HG03097 (cell line): ENCODE data around the gene ZNF33B.
"Not testable (repeated sequence)": the region's sequence is repeated elsewhere in the genome, so short reads cannot be mapped to it uniquely, and the experiment has no call there.

Experiments used
- ATAC-seq: cut with Tn5 transposase; IDR thresholded peaks from one replicate; pipeline ENCODE4 v1.9.1; 2021; ENCODE audit not compliant: unreplicated experiment, low FRiP score

The ZNF33B gene

DNA sequence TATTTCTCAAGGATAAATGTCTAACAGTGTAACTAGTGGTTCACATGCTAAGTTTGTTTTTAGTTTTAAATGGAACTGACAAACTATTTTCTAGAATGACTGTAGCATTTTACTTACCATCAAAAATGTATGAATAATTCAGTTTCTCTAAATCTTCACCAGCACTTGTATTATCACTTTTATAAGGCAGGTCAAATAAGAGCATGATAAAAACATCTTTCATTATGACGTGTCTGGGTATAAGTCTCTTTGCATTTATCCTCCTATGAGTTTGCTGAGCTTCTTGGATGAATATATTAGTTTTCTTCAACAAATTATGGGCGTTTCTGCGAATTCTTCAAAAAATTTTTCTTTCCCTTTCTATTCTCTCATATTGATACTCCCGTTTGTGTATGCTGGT lies 19.9 kb downstream of the ZNF33B start:
- ATAC-seq = no peak

- no peak for ATAC-seq
Observed at GRCh38 chr10:42615419-42615818, 23.0 kb downstream of the ZNF33B start.

- no peak for ATAC-seq
Observed at GRCh38 chr10:42609872-42610271, 28.5 kb downstream of the ZNF33B start.

GRCh38 chr10:42598249-42598873 lies 40.0 kb downstream of the ZNF33B start:
- ATAC-seq = no peak

DNA sequence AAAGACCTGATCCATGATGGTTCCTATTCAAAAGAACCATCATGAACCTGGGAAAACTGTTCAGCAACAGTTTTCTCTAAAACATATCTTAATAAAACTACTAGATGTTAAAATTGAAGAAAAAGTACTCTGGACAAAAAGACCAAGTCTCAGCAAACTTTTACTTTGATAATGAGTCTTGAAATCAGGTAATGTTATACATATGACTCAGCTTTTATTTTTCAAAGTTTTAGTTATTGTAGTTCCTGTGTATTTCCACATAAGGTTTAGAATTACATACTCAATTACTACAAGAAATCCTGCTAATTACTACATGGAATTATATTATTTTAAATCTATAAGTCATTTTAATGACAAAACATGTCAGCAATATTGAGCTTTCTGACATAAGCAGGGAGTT lies 42.2 kb downstream of the ZNF33B start:
- ATAC-seq = no peak

DNA sequence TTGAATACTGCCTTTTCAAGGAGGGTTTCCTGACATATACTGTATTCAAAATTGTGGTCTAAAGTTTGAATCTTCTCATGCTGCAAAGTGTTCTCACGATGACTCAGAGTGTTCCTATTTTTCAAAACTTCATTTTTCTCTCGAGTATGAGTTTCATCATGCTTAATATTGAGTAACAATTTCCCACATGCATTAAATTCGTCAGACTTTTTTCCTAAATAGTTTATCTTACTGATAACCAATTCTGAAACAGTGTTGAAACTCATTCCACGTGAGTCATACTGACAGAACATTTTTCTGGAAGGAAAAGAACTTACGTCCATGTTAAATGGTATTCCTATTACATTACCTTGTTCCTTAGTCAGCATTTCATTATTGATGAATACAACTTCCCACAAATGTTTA lies 44.1 kb downstream of the ZNF33B start:
- no peak for ATAC-seq

GRCh38 chr10:42593284-42593683 lies 45.1 kb downstream of the ZNF33B start:
- no peak for ATAC-seq

DNA sequence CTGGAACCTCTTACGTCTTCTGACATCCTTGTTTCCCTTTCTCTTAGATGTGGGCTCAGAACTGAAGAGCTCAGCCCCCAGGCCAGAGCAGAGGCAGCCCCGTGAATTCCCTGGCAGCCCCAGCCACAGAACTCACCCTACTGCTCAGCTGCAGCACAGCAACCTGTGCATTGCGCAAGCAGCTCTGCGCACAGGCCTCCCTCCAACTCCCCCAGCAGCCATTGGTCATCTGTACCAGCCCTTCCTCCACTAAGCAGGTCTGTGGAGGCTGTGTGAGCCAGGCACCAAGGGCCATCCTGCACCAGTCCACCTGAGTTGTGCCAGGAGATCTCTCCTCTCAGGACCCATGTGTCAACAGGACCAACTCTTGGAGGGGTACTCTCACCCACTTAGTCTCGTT lies 54.5 kb downstream of the ZNF33B start:
- no peak for ATAC-seq

DNA sequence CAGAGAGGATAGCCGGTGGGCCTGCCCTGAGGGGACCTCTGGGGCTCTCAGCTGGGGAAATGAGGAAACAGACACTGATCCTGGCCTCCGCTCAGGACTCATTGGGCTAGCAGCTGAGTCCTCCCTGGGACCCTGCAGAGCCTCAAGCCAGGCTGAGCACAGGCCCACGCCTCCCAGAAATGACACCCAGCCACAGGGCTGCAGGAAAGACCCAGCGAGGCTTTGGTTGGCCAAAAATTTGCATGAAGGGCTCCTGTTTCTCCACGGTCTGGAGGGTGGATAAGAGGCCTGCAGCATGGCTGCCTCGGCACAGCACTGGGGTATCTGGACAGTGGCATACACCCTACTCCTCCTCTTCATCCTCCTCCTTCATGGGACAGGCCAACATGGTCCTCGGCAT lies 60.4 kb downstream of the ZNF33B start:
- no peak for ATAC-seq

GRCh38 chr10:42576338-42576737 lies 62.0 kb downstream of the ZNF33B start:
- ATAC-seq = no peak

DNA sequence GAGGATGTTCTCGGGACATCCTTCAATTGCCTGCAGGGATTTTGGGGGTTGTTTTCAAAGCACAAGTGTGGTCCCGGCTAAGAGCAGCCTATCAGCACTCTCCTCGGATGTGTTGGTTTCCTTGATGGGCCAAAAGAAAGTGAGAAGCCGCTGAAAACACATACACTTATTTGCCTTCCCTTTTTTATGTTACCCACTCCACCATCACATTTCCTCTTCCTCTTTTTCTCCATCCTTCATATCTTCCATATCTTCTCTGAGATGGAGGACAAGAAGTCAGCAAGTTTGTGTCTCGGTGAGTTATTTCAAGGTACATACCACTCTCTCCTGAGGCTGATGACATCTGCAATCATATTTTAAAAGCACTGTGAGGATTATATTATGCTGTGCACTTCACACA lies 64.0 kb downstream of the ZNF33B start:
- ATAC-seq = no peak

- ATAC-seq = no peak
Observed at GRCh38 chr10:42556931-42557330, 81.4 kb downstream of the ZNF33B start.

GRCh38 chr10:42553576-42553975 lies 84.8 kb downstream of the ZNF33B start:
- ATAC-seq = not testable (repeated sequence)

GRCh38 chr10:42553064-42553407 lies 85.3 kb downstream of the ZNF33B start:
- peak; percentile 34 for ATAC-seq

DNA sequence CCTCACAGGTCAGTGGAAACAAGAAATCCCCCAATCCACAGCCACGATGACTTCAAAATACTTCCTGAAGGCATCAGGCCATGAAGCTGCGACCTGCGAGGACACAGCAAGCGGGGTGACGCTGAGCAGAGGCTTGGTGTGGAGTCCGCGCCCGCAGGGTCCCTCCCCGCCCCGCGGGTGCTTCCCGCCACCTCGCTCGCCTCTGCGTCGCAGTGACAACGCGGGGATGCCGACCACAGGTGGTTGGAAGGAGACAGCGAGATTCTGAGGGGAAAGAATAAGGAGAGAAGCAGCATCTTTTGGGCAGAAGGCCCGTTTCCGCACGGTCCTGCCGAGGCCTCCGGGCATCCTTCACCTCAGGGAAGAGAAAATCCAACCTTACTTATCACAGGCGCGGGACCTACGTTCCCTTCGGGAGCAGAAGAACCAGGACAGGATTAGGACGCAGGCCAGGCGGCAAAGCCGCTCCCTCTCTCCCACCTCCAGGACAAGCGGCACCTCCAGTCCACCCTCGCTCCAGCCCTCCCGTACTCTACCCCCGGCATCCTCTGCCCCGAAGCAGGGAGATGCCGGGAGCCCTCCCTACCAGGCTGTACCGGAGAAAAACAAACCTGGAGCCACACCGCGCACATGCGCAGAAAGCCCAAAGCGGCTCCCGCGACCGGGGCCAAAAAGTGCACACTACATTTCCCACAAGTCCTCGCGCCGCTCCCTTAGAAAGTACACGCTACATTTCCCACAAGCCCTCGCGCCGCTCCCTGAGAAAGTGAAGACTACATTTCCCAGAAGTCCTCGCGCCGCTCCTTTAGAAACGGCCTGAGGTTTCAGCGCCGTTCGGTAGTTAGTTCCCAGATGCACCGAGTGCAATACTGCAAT lies 85.9 kb downstream of the ZNF33B start:
- peak; percentile 96 for ATAC-seq

- no peak for ATAC-seq
Observed at GRCh38 chr10:42551582-42552187, 86.7 kb downstream of the ZNF33B start.

- no peak for ATAC-seq
Observed at GRCh38 chr10:42549851-42550250, 88.5 kb downstream of the ZNF33B start.

- ATAC-seq = no peak
Observed at GRCh38 chr10:42548254-42548653, 90.1 kb downstream of the ZNF33B start.

GRCh38 chr10:42544945-42545344 lies 93.4 kb downstream of the ZNF33B start:
- ATAC-seq = no peak

- ATAC-seq = no peak
Observed at GRCh38 chr10:42543840-42544372, 94.5 kb downstream of the ZNF33B start.
